Trophoblast cell (in vitro differentiated cells and primary cell): Measurements from ENCODE around the gene HSD17B14.
"Not testable (repeated sequence)": the region's sequence is repeated elsewhere in the genome, so short reads cannot be mapped to it uniquely, and the experiment has no call there.

Experiments used
- DNase-seq, 2 donors: peaks; one replicate each; pipeline ENCODE4 v3.0.0-alpha.2; 2016
- H2AFZ ChIP-seq: 2 replicates; pipeline ENCODE4 v1.6.1; 2013; ENCODE audit warnings: low read length, moderate library complexity, mild to moderate bottlenecking; ENCODE audit not compliant: insufficient read depth, poor library complexity
- H2AK5ac ChIP-seq: 2 replicates; pipeline ENCODE4 v1.6.1; 2013; ENCODE audit warnings: mild to moderate bottlenecking, low read length
- H2BK120ac ChIP-seq: 2 replicates; pipeline ENCODE4 v1.6.1; 2013; ENCODE audit warnings: low read length, mild to moderate bottlenecking, moderate library complexity; ENCODE audit not compliant: insufficient read depth, poor library complexity
- H2BK12ac ChIP-seq: 2 replicates; pipeline ENCODE4 v1.6.1; 2013; ENCODE audit warnings: mild to moderate bottlenecking, low read length, moderate library complexity
- H2BK5ac ChIP-seq: 2 replicates; pipeline ENCODE4 v1.6.1; 2013; ENCODE audit warnings: low read length, low read depth, moderate library complexity, mild to moderate bottlenecking; ENCODE audit not compliant: poor library complexity
- H3K14ac ChIP-seq: 2 replicates; pipeline ENCODE4 v1.6.1; 2013; ENCODE audit warnings: mild to moderate bottlenecking, low read length
- H3K18ac ChIP-seq: 2 replicates; pipeline ENCODE4 v1.6.1; 2013; ENCODE audit warnings: mild to moderate bottlenecking, low read length
- H3K23ac ChIP-seq: 2 replicates; pipeline ENCODE4 v1.6.1; 2013; ENCODE audit warnings: low read length
- H3K27ac ChIP-seq: 2 replicates; pipeline ENCODE4 v1.5.1; 2013; ENCODE audit warnings: low read depth, mild to moderate bottlenecking, inconsistent platforms, low read length, moderate library complexity
- H3K27me3 ChIP-seq: 2 replicates; pipeline ENCODE4 v1.6.1; 2013; ENCODE audit warnings: inconsistent platforms, mild to moderate bottlenecking, low read length, moderate library complexity; ENCODE audit not compliant: insufficient read depth
- H3K36me3 ChIP-seq, 2 experiments: 1 replicate in 1 of 2; 2 replicates in 1 of 2; pipeline ENCODE4 v1.6.1; 2013; ENCODE audit warnings: low read length in 2 of 2, mild to moderate bottlenecking in 2 of 2, moderate library complexity in 1 of 2; ENCODE audit not compliant: insufficient read depth in 2 of 2, control insufficient read depth in 1 of 2
- H3K4ac ChIP-seq: 2 replicates; pipeline ENCODE4 v1.6.1; 2013; ENCODE audit warnings: low read depth, mild to moderate bottlenecking, low read length, moderate library complexity
- H3K4me1 ChIP-seq, 2 experiments: 1 replicate in 1 of 2; 2 replicates in 1 of 2; pipeline ENCODE4 v1.6.1; 2013; ENCODE audit warnings: low read length in 2 of 2, mild to moderate bottlenecking in 2 of 2, moderate library complexity in 1 of 2; ENCODE audit not compliant: insufficient read depth in 2 of 2, control insufficient read depth in 1 of 2
- H3K4me2 ChIP-seq: 2 replicates; pipeline ENCODE4 v1.6.1; 2013; ENCODE audit warnings: inconsistent platforms, mild to moderate bottlenecking, low read length, moderate library complexity
- H3K4me3 ChIP-seq: 2 replicates; pipeline ENCODE4 v1.5.1; 2013; ENCODE audit warnings: mild to moderate bottlenecking, low read depth, low read length, inconsistent platforms
- H3K79me1 ChIP-seq: one replicate; pipeline ENCODE4 v1.6.1; 2013; ENCODE audit warnings: low read length
- H3K79me2 ChIP-seq: 2 replicates; pipeline ENCODE4 v1.6.1; 2013; ENCODE audit warnings: low read length, mild to moderate bottlenecking; ENCODE audit not compliant: control insufficient read depth, insufficient read depth, poor library complexity
- H3K9ac ChIP-seq: 2 replicates; pipeline ENCODE4 v1.6.1; 2013; ENCODE audit warnings: mild to moderate bottlenecking, low read length
- H3K9me3 ChIP-seq: 2 replicates; pipeline ENCODE4 v1.6.1; 2013; ENCODE audit warnings: low read depth, mild to moderate bottlenecking, control low read depth, inconsistent platforms, low read length; ENCODE audit not compliant: insufficient read depth
- H4K12ac ChIP-seq: 2 replicates; pipeline ENCODE4 v1.6.1; 2013; ENCODE audit warnings: low read depth, mild to moderate bottlenecking, low read length, moderate library complexity
- H4K8ac ChIP-seq: 2 replicates; pipeline ENCODE4 v1.6.1; 2013; ENCODE audit warnings: low read depth, mild to moderate bottlenecking, low read length, moderate library complexity
- H4K91ac ChIP-seq: one replicate; pipeline ENCODE4 v1.6.1; 2013; ENCODE audit warnings: low read depth, mild to moderate bottlenecking, low read length, moderate library complexity
- WGBS: extraction: QIAGEN DNeasy Blood & Tissue Kit; methylation state at CpG from one replicate; pipeline ENCODE4 v1.1.7; 2013; ENCODE audit warnings: missing lambda C conversion rate; ENCODE audit not compliant: insufficient read length, insufficient coverage; ENCODE audit errors: extremely low coverage; 5-methylcytosine and 5-hydroxymethylcytosine counted together

The HSD17B14 gene

DNA sequence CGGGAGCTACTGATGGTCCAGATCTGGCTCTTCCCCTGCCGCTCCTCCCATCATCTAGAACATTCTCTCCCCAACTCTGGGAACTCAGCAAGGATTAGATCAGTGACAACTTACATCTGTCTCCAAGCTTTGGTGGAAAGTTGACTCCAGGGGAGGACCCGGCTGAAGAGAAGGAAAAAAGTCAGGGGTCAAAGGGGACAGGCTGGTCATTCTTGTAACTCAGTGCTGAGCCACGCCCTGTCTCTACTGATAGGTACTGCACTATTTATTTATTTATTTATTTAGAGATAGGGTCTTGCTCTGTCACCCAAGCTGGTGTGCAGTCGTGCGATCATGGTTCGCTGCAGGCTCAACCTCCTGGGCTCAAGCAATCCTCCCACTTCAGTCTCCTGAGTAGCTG lies 17.8 kb upstream of the HSD17B14 start:
- no peaks in the 10 kb centered on the region for H3K79me2 ChIP-seq
- H2AK5ac ChIP-seq: no peak overlapping the region
- no peak overlapping the region for H3K9ac ChIP-seq
- no peaks in the 10 kb centered on the region for H3K36me3 ChIP-seq
- no peak overlapping the region for H3K4me2 ChIP-seq
- no peak overlapping the region for H3K14ac ChIP-seq
- no peak for DNase-seq
- no peak overlapping the region for H2BK5ac ChIP-seq
- no peak overlapping the region for H2BK120ac ChIP-seq
- no peaks in the 10 kb centered on the region for H3K27me3 ChIP-seq
- H4K8ac ChIP-seq: no peak overlapping the region
- no peak overlapping the region for H2AFZ ChIP-seq
- no CpG with 5 or more reads among the region's 7 CpGs for WGBS
- no peaks in the 10 kb centered on the region for H3K9me3 ChIP-seq
- no peak overlapping the region for H4K12ac ChIP-seq
- no peak overlapping the region for H4K91ac ChIP-seq
- no peak overlapping the region for H3K23ac ChIP-seq
- H2BK12ac ChIP-seq: no peak overlapping the region
- no peak overlapping the region for H3K4me3 ChIP-seq
- no peaks in the 10 kb centered on the region for H3K4me1 ChIP-seq
- H3K4ac ChIP-seq: no peak overlapping the region
- no peak overlapping the region for H3K27ac ChIP-seq
- H3K18ac ChIP-seq: no peak overlapping the region
- H3K79me1 ChIP-seq: no peaks in the 10 kb centered on the region

DNA sequence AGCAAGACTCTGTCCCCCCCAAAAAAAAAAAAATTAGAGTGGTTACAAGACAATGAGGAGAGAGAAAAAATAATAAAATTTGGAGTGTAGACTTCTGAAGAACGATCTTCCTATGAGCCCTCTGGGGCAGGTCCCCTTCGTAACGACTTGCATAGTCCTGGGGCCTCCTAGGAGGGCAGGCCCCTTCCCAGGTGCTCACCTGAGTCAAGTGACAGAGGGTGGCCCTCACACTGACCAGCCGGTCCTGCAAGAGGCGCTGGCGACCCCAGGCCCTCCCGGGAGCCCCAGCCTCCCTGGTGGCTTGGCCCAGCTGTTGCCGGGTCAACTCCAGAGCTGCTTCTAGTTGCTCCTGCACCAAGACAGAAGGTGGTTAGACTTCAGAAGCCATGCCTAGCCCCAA lies 17.2 kb upstream of the HSD17B14 start:
- Histone ChIP-seq H2AK5ac (no peak overlapping the region), H3K9me3 (no peaks in the 10 kb centered on the region), H2BK120ac (no peak overlapping the region), H4K91ac (no peak overlapping the region), H3K27me3 (no peaks in the 10 kb centered on the region), H3K4ac (no peak overlapping the region), H2AFZ (no peak overlapping the region), H2BK12ac (no peak overlapping the region), H3K18ac (no peak overlapping the region), H3K23ac (no peak overlapping the region), H3K14ac (no peak overlapping the region), H4K8ac (no peak overlapping the region), H3K79me1 (no peaks in the 10 kb centered on the region), H4K12ac (no peak overlapping the region), H3K36me3 (no peaks in the 10 kb centered on the region), H3K4me2 (no peak overlapping the region), H3K79me2 (no peaks in the 10 kb centered on the region), H3K4me3 (no peak overlapping the region), H3K4me1 (no peaks in the 10 kb centered on the region), H3K27ac (no peak overlapping the region), H3K9ac (no peak overlapping the region), H2BK5ac (no peak overlapping the region)
- WGBS: no CpG with 5 or more reads among the region's 8 CpGs
- DNase-seq: no peak

DNA sequence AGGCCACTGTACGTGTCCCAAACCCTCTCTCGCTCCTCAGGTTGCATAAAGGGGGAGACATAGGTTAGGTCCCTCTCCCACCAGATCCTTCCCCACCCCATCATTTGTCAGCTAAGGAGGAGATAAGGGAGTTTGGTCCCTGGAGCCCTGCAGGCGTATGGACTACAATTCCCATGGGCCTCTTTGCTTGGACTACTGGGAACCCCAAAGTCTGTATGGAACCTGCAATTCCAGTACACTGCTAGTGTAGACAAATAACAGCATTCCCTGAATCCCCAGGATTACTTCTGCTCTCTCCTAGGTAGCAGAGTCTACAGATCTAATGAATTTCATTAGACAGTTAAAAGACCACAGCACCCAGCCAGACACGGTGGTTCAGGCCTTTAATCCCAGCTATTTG lies 16.0 kb upstream of the HSD17B14 start:
- no peak for DNase-seq
- Histone ChIP-seq H3K4ac (no peak overlapping the region), H2BK12ac (no peak overlapping the region), H3K14ac (no peak overlapping the region), H2BK5ac (no peak overlapping the region), H3K79me1 (no peaks in the 10 kb centered on the region), H3K9ac (no peak overlapping the region), H2AFZ (no peak overlapping the region), H3K23ac (no peak overlapping the region), H3K27ac (no peak overlapping the region), H3K4me2 (no peak overlapping the region), H4K8ac (no peak overlapping the region), H3K4me3 (no peak overlapping the region), H4K91ac (no peak overlapping the region), H3K36me3 (no peaks in the 10 kb centered on the region), H3K18ac (no peak overlapping the region), H3K79me2 (no peaks in the 10 kb centered on the region), H3K27me3 (no peaks in the 10 kb centered on the region), H4K12ac (no peak overlapping the region), H2AK5ac (no peak overlapping the region), H3K4me1 (no peaks in the 10 kb centered on the region), H3K9me3 (no peaks in the 10 kb centered on the region), H2BK120ac (no peak overlapping the region)
- no CpG with 5 or more reads among the region's 4 CpGs for WGBS

DNA sequence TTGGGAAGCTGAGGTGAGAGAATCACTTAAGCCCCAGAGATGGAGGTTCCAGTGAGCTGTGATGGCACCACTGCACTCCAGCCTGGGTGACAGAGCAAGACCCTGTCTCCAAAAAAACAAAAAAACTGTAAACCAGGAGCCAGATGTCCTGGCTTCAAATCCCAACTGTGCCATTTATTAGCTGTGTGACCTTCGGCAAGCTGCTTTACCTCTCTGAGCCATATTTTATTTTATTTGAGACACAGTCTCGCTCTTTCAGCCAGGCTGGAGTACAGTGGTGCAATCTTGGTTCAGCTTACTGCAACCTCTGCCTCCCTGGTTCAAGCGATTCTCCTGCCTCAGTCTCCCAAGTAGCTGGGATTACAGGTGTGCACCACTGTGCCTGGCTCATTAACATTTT lies 10.4 kb upstream of the HSD17B14 start:
- not testable (repeated sequence) for H3K23ac ChIP-seq
- no CpG with 5 or more reads among the region's 3 CpGs for WGBS

More for the DNA sequence above, 10.4 kb upstream of the HSD17B14 start:
- not testable (repeated sequence) for H3K18ac ChIP-seq, H2BK5ac ChIP-seq, H3K9me3 ChIP-seq, H4K8ac ChIP-seq, H3K79me2 ChIP-seq, H3K36me3 ChIP-seq, H2AK5ac ChIP-seq, H2AFZ ChIP-seq, H2BK120ac ChIP-seq, H3K14ac ChIP-seq, H2BK12ac ChIP-seq, H3K27ac ChIP-seq, H3K27me3 ChIP-seq, H3K9ac ChIP-seq, H3K4me1 ChIP-seq, DNase-seq, H3K4ac ChIP-seq, H3K4me3 ChIP-seq, H4K91ac ChIP-seq, H3K4me2 ChIP-seq, H3K79me1 ChIP-seq, H4K12ac ChIP-seq
